Right lobe of liver (tissue), 6 donors: ENCODE results near the gene TRAF4. TPM values are rescaled to one million over a fixed set of nuclear protein-coding genes. Genes with fewer than 3 reads are reported as not detected.

ENCODE experiments used
- ATAC-seq, 4 donors: fragments of 200-7000 bp; cut with Tn5 transposase; one replicate each; pipeline ENCODE4 v1.9.1; 2020; ENCODE audit warnings: mild to moderate bottlenecking in 4 of 4, moderate library complexity in 4 of 4
- DNase-seq, 3 donors: peaks; one replicate each; pipeline ENCODE4 v3.0.0-alpha.2; 2020
- H3K27ac ChIP-seq, 3 donors: fragments of 200-600 bp; one replicate each; pipeline ENCODE4 v1.8.0; 2022
- H3K27me3 ChIP-seq, 2 donors: fragments of 200-600 bp; one replicate each; pipeline ENCODE4 v1.8.0; 2022
- H3K36me3 ChIP-seq, 4 donors: fragments of 200-600 bp; sonication (generic) in 1 of 4; one replicate each; pipeline versions ENCODE4 v1.5.1 to v1.8.0; 2017 to 2022; ENCODE audit warnings: control low read depth in 1 of 4
- H3K4me1 ChIP-seq, 4 donors: fragments of 200-600 bp; sonication (generic) in 1 of 4; one replicate each; pipeline versions ENCODE4 v1.5.1 to v1.8.0; 2017 to 2022; ENCODE audit warnings: control low read depth in 1 of 4
- H3K4me3 ChIP-seq, 3 donors: fragments of 200-600 bp; one replicate each; pipeline ENCODE4 v1.8.0; 2022
- H3K9me3 ChIP-seq, 4 donors: fragments of 200-600 bp; sonication (generic) in 1 of 4; one replicate each; pipeline versions ENCODE4 v1.5.1 to v1.8.0; 2017 to 2022; ENCODE audit warnings: control low read depth in 1 of 4
- CTCF ChIP-seq, 4 donors: fragments of 200-600 bp in 3 of 4; fragments of 450-650 bp in 1 of 4; IDR thresholded peaks; one replicate each; pipeline versions ENCODE4 v1.5.1 to v1.8.0; 2016 to 2022; ENCODE audit warnings: antibody characterized with exemption in 4 of 4, mild to moderate bottlenecking in 2 of 4
- POLR2A ChIP-seq: fragments of 450-650 bp; IDR thresholded peaks from one replicate; pipeline ENCODE4 v1.6.1; 2017; ENCODE audit warnings: antibody characterized with exemption, mild to moderate bottlenecking
- WGBS: methylation state at CpG from one replicate; pipeline ENCODE4 v1.1.6; 2018; ENCODE audit warnings: low coverage, low lambda C conversion rate; ENCODE audit not compliant: insufficient coverage; ENCODE audit errors: missing lambda C conversion rate; 5-methylcytosine and 5-hydroxymethylcytosine counted together
- intact Hi-C, 2 donors: fragments of 100-400 bp; cut with DNase I; formaldehyde crosslinking; loops; one replicate each; pipeline versions ENCODE4 v1.11.2 to v1.14.1; 2022
- total RNA-seq, 6 experiments: library from RNA; depleted of rRNA in 2 of 6; stranded (reverse); fragments of >200 nt in 2 of 6; fragmentation: NEBNext Ultra II Directional in 3 of 6; extraction: Animal tissue kit (Norgen Biotek cat#: 25700) in 3 of 6; gene quantifications; one replicate each; pipeline versions ENCODE4 v1.1.0 to v1.2.4, GENCODE V29; 2016 to 2023
- donor health status: DM: no; HTN: yes; CAD: no.
- donor health status: DM: no; HTN: no; CAD: no.
- donor health status: DM: no; HTN: no; CAD: no.
- donor health status: DM: no; HTN: yes; CAD: no.
- donor health status: DM: no; HTN: yes; CAD: no.

TRAF4 gene
- total RNA-seq, 6 experiments from 2014 or later: 26.4 to 55.2 (median 42.3) TPM

- Histone ChIP-seq H3K4me1 (peaks cover 0 to 29% (median 13%) of the 10 kb centered on the region in 4 donors), H3K27ac (peak overlapping the region; percentile 96 to 98 (median 97)), H3K4me3 (peak overlapping the region; percentile 87 to 91 (median 89)), H3K36me3 (peaks cover 5 to 37% (median 13%) of the 10 kb centered on the region in 4 donors), H3K9me3 (no peaks in the 10 kb centered on the region), H3K27me3 (no peaks in the 10 kb centered on the region)
- peak; percentile 84 to 85 (median 84) for DNase-seq
- peak; percentile 27 for TF ChIP-seq POLR2A
- TF ChIP-seq CTCF (IDR thresholded peaks at IDR 0.05): no peak
- 17% methylated on average over 1 of the region's 4 CpGs for WGBS
- peak; percentile 43 to 65 (median 52) for ATAC-seq
- intact Hi-C loops: no loop called here
These were observed 2.1 kb downstream of the TRAF4 start for GRCh38 chr17:28745786-28746411.

GRCh38 chr17:28746611-28747050, 2.8 kb downstream of the TRAF4 start:
- intact Hi-C loops: no loop called here
- Histone ChIP-seq H3K27ac (peak overlapping the region in 1 of 3 donors; percentile 98), H3K36me3 (peaks cover 5 to 44% (median 13%) of the 10 kb centered on the region in 4 donors), H3K4me3 (peak overlapping the region in 2 of 3 donors; percentile 89 to 91), H3K27me3 (no peaks in the 10 kb centered on the region), H3K4me1 (peaks cover 0 to 29% (median 13%) of the 10 kb centered on the region in 4 donors), H3K9me3 (no peaks in the 10 kb centered on the region)
- ATAC-seq (peak; percentile 0 to 11 (median 7)), DNase-seq (peak in 2 of 3 donors; percentile 69 to 77)
- TF ChIP-seq POLR2A (no peak), CTCF (IDR thresholded peaks at IDR 0.05) (no peak)
- WGBS: 10% methylated on average over 2 of the region's 5 CpGs

GRCh38 chr17:28747051-28747691, 3.4 kb downstream of the TRAF4 start:
- Histone ChIP-seq H3K9me3 (no peaks in the 10 kb centered on the region), H3K36me3 (peaks cover 5 to 45% (median 16%) of the 10 kb centered on the region in 4 donors), H3K27me3 (no peaks in the 10 kb centered on the region), H3K27ac (peak overlapping the region in 1 of 3 donors; percentile 98), H3K4me1 (peaks cover 0 to 29% (median 13%) of the 10 kb centered on the region in 4 donors), H3K4me3 (no peak overlapping the region)
- DNase-seq (peak in 1 of 3 donors; percentile 72), ATAC-seq (no peak)
- WGBS: no CpG with 5 or more reads among the region's 7 CpGs
- no peak for TF ChIP-seq CTCF (IDR thresholded peaks at IDR 0.05)
- intact Hi-C loops: no loop called here

- DNase-seq: peak in 1 of 3 donors; percentile 40
- H3K36me3 ChIP-seq: peaks cover 5 to 45% (median 16%) of the 10 kb centered on the region in 4 donors
- peaks cover 0 to 24% (median 12%) of the 10 kb centered on the region in 4 donors for H3K4me1 ChIP-seq
- intact Hi-C loops: no loop called here
- no peak overlapping the region for H3K4me3 ChIP-seq
- no peaks in the 10 kb centered on the region for H3K27me3 ChIP-seq
- no peaks in the 10 kb centered on the region for H3K9me3 ChIP-seq
- no peak for TF ChIP-seq POLR2A
- TF ChIP-seq CTCF (IDR thresholded peaks at IDR 0.05): no peak
- WGBS: 80% methylated on average over 1 of the region's 18 CpGs
- H3K27ac ChIP-seq: peak overlapping the region in 1 of 3 donors; percentile 98
- ATAC-seq: no peak
These were observed 4.3 kb downstream of the TRAF4 start for GRCh38 chr17:28747801-28748750.
